K562 (cell line): Measurements from ENCODE around the gene DRAXIN. TPM values are rescaled to one million over a fixed set of nuclear protein-coding genes. Genes with fewer than 3 reads are reported as not detected.

Experiments used
- ATAC-seq: fragments of 200-7000 bp; cut with Tn5 transposase; 3 replicates; pipeline ENCODE4 v1.9.1; 2020; ENCODE audit warnings: moderate library complexity
- BruUV-seq: library from RNA; stranded (reverse); fragments of 400-500 nt; replicated peaks from 2 replicates; lab custom pipeline; 2021; lab: Mats Ljungman, UMichigan
- CTCF ChIA-PET: fragments of 300-600 bp; formaldehyde crosslinking; extraction: SDS; loops from one replicate; lab custom pipeline; 2021; ENCODE audit warnings: low intra/inter-chr PET ratio; lab: Yijun Ruan, JAX
- POLR2A ChIA-PET: fragments of 300-600, 350-650 bp; sonication (Branson Sonifier 250); formaldehyde crosslinking; extraction: SDS; loops from one replicate; lab custom pipeline; 2021; ENCODE audit warnings: antibody characterized with exemption, inconsistent platforms; lab: Yijun Ruan, JAX
- DNase-seq, 4 experiments: peaks; one replicate each; pipeline versions ENCODE4 v3.0.0 to v3.0.0-alpha.2; 2011 to 2018; ENCODE audit warnings: low spot score in 3 of 4, mixed read lengths in 3 of 4; ENCODE audit errors: extremely low read depth in 1 of 4
- FAIRE-seq: peaks from 2 replicates; lab custom pipeline; 2011; peaks lifted over from hg19 to GRCh38; lab: Jason Lieb, UNC
- H2AFZ ChIP-seq: 2 replicates; pipeline ENCODE4 v1.6.0; 2011; ENCODE audit warnings: low read depth, low read length, control low read depth, inconsistent platforms
- H3K27ac ChIP-seq: fragments of 200-600 bp; 3 replicates; pipeline ENCODE4 v1.8.0; 2011; ENCODE audit warnings: low read depth, mild to moderate bottlenecking, control low read depth, inconsistent platforms, low read length, moderate library complexity, mixed read lengths; ENCODE audit errors: extremely low read depth
- H3K27me3 ChIP-seq, 2 experiments: fragments of 300-600 bp in 1 of 2; 2 replicates in 1 of 2; 3 replicates in 1 of 2; pipeline versions ENCODE4 v1.6.0 to v1.8.0; 2011; ENCODE audit warnings: inconsistent platforms in 2 of 2, low read length in 2 of 2, mild to moderate bottlenecking in 1 of 2, mixed read lengths in 1 of 2, moderate library complexity in 1 of 2; ENCODE audit not compliant: control insufficient read depth in 2 of 2, insufficient read depth in 2 of 2
- H3K36me3 ChIP-seq: fragments of 300-600 bp; 3 replicates; pipeline ENCODE4 v1.8.0; 2011; ENCODE audit warnings: mild to moderate bottlenecking, low read length, inconsistent platforms; ENCODE audit not compliant: control insufficient read depth, insufficient read depth
- H3K4me1 ChIP-seq, 2 experiments: fragments of 200-600 bp in 1 of 2; replicated peaks in 1 of 2; 2 replicates in 1 of 2; 3 replicates in 1 of 2; pipeline versions ENCODE4 v1.5.1 to v1.8.0; 2011; ENCODE audit warnings: inconsistent platforms in 2 of 2, low read length in 2 of 2, mild to moderate bottlenecking in 1 of 2, mixed read lengths in 1 of 2, moderate library complexity in 1 of 2; ENCODE audit not compliant: control insufficient read depth in 2 of 2, insufficient read depth in 2 of 2
- H3K4me2 ChIP-seq: 2 replicates; pipeline ENCODE4 v1.6.1; 2011; ENCODE audit warnings: low read length, control low read depth, inconsistent platforms, mixed read lengths; ENCODE audit not compliant: insufficient read depth
- H3K4me3 ChIP-seq: fragments of 200-600 bp; sonication (generic), shearing (Covaris generic); 2 replicates; pipeline ENCODE4 v1.5.1; 2016; ENCODE audit warnings: control low read depth, inconsistent platforms
- H3K79me2 ChIP-seq: fragments of 200-600 bp; 3 replicates; pipeline ENCODE4 v1.8.0; 2011; ENCODE audit warnings: low read length, inconsistent platforms; ENCODE audit not compliant: control insufficient read depth, insufficient read depth
- H3K9ac ChIP-seq, 2 experiments: 2 replicates each; pipeline versions ENCODE4 v1.6.0 to v1.6.1; 2011; ENCODE audit warnings: low read depth in 2 of 2, low read length in 2 of 2, control low read depth in 1 of 2, inconsistent platforms in 1 of 2, mild to moderate bottlenecking in 1 of 2, mixed read lengths in 1 of 2; ENCODE audit not compliant: insufficient read depth in 1 of 2
- H3K9me1 ChIP-seq: one replicate; pipeline ENCODE4 v1.6.0; 2011; ENCODE audit warnings: inconsistent platforms, mild to moderate bottlenecking, low read length, moderate library complexity; ENCODE audit not compliant: control insufficient read depth, insufficient read depth
- H3K9me3 ChIP-seq: replicated peaks from 2 replicates; pipeline ENCODE4 v1.5.1; 2011; ENCODE audit warnings: low read depth, low read length, inconsistent platforms; ENCODE audit not compliant: control insufficient read depth, insufficient read depth
- H4K20me1 ChIP-seq: replicated peaks from 2 replicates; pipeline ENCODE4 v1.6.1; 2011; ENCODE audit warnings: low read length, inconsistent platforms, mixed read lengths; ENCODE audit not compliant: control insufficient read depth, insufficient read depth
- CTBP1 ChIP-seq: fragments of 450-650 bp; IDR thresholded peaks from 2 replicates; pipeline ENCODE4 v1.6.1; 2016; ENCODE audit warnings: borderline replicate concordance
- HIVEP1 ChIP-seq: fragments of 250-450 bp; sonication (Bioruptor Pico); IDR thresholded peaks from 2 replicates; pipeline ENCODE4 v1.4.0; 2020; ENCODE audit warnings: mild to moderate bottlenecking
- JUN ChIP-seq, 2 experiments: sonication (generic) in 1 of 2; formaldehyde crosslinking in 1 of 2; IDR thresholded peaks; 2 replicates each; pipeline versions ENCODE4 v1.6.1 to v1.8.0; 2012 to 2022; ENCODE audit warnings: borderline replicate concordance in 2 of 2, mild to moderate bottlenecking in 2 of 2, improper control_type of control experiment in 1 of 2, low read depth in 1 of 2, low read length in 1 of 2, missing genetic modification reagents in 1 of 2
- KAT2B ChIP-seq: IDR thresholded peaks from one replicate; pipeline ENCODE4 v1.6.1; 2012; ENCODE audit warnings: low read depth, mild to moderate bottlenecking, control low read depth, inconsistent platforms, low read length, moderate library complexity
- KLF16 ChIP-seq: IDR thresholded peaks from 2 replicates; pipeline ENCODE4 v1.6.1; 2016; ENCODE audit warnings: antibody characterized with exemption
- MTA2 ChIP-seq: fragments of 450-650 bp; IDR thresholded peaks from 2 replicates; pipeline ENCODE4 v1.6.1; 2016; ENCODE audit warnings: low read depth
- SMARCA5 ChIP-seq: fragments of 450-650 bp; IDR thresholded peaks from 2 replicates; pipeline ENCODE4 v1.6.1; 2016
- U2AF1 ChIP-seq: fragments of 200-400 bp; formaldehyde crosslinking; optimal IDR thresholded peaks from 2 replicates; pipeline ENCODE3; 2017; ENCODE audit warnings: mild to moderate bottlenecking, low read depth, low read length, moderate library complexity
- WGBS: fragments of 100-300 bp; shearing (Covaris generic); methylation state at CpG from one replicate; pipeline ENCODE4 v1.1.6; 2016; ENCODE audit warnings: low coverage, mixed read lengths; ENCODE audit not compliant: insufficient coverage; ENCODE audit errors: missing lambda C conversion rate; 5-methylcytosine and 5-hydroxymethylcytosine counted together
- in situ Hi-C: fragments of 300-500 bp; cut with MboI; formaldehyde crosslinking; loops from 4 replicates; pipeline ENCODE4 v1.15.0; 2018; ENCODE audit warnings: inconsistent platforms, mixed read lengths
- intact Hi-C: fragments of 100-400 bp; cut with micrococcal nuclease; formaldehyde crosslinking; loops from 2 replicates; pipeline ENCODE4 v1.14.2; 2022
- polyA plus RNA-seq, 8 experiments: library from polyadenylated mRNA; depleted of rRNA in 4 of 8; stranded (reverse) in 5 of 8; unstranded in 3 of 8; fragments of >200 nt; fragmentation: Nextera tagmentation in 2 of 8; fragmentation: Illumina TruSeq in 1 of 8; extraction: Ambion mirVana in 2 of 8; extraction: Trizol in 1 of 8; gene quantifications; 2 replicates each; pipeline versions ENCODE4 v1.2.1 to v1.2.3, GENCODE V29; 2011 to 2014; ENCODE audit warnings: inconsistent platforms in 1 of 8, missing spikeins in 1 of 8
- total RNA-seq, 7 experiments: library from RNA; depleted of rRNA in 6 of 7; stranded (reverse); fragments of >200 nt in 6 of 7; fragmentation: Illumina TruSeq in 2 of 7; extraction: Trizol in 2 of 7; gene quantifications; 2 replicates each; pipeline versions ENCODE4 v1.2.1 to v1.2.3, GENCODE V29; 2011 to 2021; ENCODE audit warnings: low replicate concordance in 1 of 7
- TF ChIP-seq, protein P1 (sequence below): fragments of 450-650 bp; formaldehyde crosslinking; IDR thresholded peaks from 2 replicates; pipeline ENCODE4 v1.4.0; 2020; ENCODE audit warnings: mild to moderate bottlenecking, moderate library complexity
- TF ChIP-seq, protein P2 (sequence below): fragments of 250-450 bp; sonication (Bioruptor Pico); IDR thresholded peaks from 2 replicates; pipeline ENCODE4 v1.5.0; 2021

Gene DRAXIN
- total and polyA plus RNA-seq, 9 of the 15 experiments (the other 6 are each of a cell fraction or from before 2014, with no cell fraction given): 0.01 to 0.04 (median 0.01) TPM; not detected in 6

- TF ChIP-seq U2AF1: no peak
- TF ChIP-seq JUN (IDR thresholded peaks at IDR 0.05; ENCODE audit: borderline replicate concordance, low read depth, low read length): no peak
- no peak for TF ChIP-seq JUN (CRISPR knock-in tag; IDR thresholded peaks at IDR 0.05; ENCODE audit: borderline replicate concordance)
- no peak for TF ChIP-seq CTBP1
- TF ChIP-seq KLF16: no peak
- 0 out of 2 replicates have a peak, but pooled peaks have one; percentile 63 for TF ChIP-seq HIVEP1 (CRISPR knock-in tag)
- no peak for TF ChIP-seq SMARCA5
- TF ChIP-seq, protein P1, sequence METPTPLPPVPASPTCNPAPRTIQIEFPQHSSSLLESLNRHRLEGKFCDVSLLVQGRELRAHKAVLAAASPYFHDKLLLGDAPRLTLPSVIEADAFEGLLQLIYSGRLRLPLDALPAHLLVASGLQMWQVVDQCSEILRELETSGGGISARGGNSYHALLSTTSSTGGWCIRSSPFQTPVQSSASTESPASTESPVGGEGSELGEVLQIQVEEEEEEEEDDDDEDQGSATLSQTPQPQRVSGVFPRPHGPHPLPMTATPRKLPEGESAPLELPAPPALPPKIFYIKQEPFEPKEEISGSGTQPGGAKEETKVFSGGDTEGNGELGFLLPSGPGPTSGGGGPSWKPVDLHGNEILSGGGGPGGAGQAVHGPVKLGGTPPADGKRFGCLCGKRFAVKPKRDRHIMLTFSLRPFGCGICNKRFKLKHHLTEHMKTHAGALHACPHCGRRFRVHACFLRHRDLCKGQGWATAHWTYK (CRISPR knock-in tag): no peak
Measured at GRCh38 chr1:11688506-11688905, 3.0 kb upstream of the DRAXIN start (continued).

DNA sequence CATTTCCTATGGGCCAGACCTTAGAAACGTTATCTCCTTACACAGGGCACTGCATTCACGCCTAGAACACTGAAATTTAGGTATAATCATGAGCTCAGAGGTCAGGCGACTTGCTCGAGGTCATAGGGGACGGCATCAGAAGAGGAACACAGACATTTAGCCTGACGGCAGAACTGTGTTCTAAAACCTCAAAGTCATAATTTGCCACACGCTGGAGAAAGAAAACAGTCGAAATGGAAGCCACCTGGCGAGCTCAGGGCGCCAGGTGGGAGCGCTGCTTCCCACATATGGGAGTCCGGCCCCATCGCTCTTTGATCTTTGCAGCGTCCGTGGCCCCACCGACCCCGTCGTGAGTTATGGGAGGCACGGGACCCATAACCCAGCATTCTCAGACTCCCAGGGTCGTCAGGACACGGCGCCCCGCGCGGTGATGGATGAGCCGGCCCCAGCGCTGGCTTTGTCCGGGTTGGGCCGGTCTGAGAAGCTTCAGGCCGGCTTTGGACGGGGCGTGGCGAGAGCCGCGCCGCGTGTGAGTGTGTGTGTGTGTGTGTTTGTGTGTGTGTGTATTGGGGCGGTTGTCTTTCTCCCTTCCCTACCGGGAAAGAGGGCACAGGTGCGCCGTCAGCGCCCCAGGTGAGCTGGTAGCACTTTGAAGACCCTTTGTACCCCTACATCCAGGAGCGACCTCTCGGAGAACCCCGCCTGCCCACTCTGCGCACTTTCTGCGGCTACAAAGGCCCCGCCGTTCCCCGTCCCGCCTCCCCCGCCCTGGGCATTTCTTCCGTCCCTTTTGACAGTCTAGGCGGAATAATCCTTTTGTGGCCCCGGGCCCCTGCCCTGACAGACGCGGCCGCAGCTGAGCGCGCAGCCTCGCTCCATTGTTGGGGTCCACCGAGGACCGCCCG is 861 bp upstream of the DRAXIN start:
- H3K4me3 ChIP-seq: no peak overlapping the region
- POLR2A ChIA-PET: interaction anchor here (0.6 to 1.5 kb wide), 12 partner anchors 9 to 219 kb away, joined by 3 to 14 read pairs (median 4); partner anchors contain the start of gene FBXO6
- CTCF ChIA-PET: no interaction called here
- no peaks in the 10 kb centered on the region for H3K9me3 ChIP-seq
- DNase-seq (peak in 3 of 4 experiments; percentile 59 to 62 (median 60)), FAIRE-seq (peak; percentile 67), ATAC-seq (peak; percentile 45)
- BruUV-seq: no TSS peak
- WGBS: 51% methylated on average over 50 of the region's 64 CpGs
- H3K4me2 ChIP-seq: peak overlapping the region; percentile 47; the same call in 1 of the 2 replicates
- H3K9ac ChIP-seq: peak overlapping the region; percentile 15 to 70; a peak in 3 of 4 replicates
- H3K9me1 ChIP-seq: no peaks in the 10 kb centered on the region
- in situ Hi-C loops (no loop called here), intact Hi-C loops (no loop called here)
- H3K27me3 ChIP-seq: no peaks in the 10 kb centered on the region
- peaks cover 34 to 36% of the 10 kb centered on the region in 2 experiments for H3K4me1 ChIP-seq
- no peaks in the 10 kb centered on the region for H3K36me3 ChIP-seq
- peak overlapping the region; percentile 88 for H2AFZ ChIP-seq
- peak overlapping the region; percentile 54; the same call in 1 of the 3 replicates for H3K27ac ChIP-seq
- no peaks in the 10 kb centered on the region for H4K20me1 ChIP-seq
- no peaks in the 10 kb centered on the region for H3K79me2 ChIP-seq
- TF ChIP-seq KAT2B: no peak
- no peak for TF ChIP-seq MTA2
- TF ChIP-seq, protein P2, sequence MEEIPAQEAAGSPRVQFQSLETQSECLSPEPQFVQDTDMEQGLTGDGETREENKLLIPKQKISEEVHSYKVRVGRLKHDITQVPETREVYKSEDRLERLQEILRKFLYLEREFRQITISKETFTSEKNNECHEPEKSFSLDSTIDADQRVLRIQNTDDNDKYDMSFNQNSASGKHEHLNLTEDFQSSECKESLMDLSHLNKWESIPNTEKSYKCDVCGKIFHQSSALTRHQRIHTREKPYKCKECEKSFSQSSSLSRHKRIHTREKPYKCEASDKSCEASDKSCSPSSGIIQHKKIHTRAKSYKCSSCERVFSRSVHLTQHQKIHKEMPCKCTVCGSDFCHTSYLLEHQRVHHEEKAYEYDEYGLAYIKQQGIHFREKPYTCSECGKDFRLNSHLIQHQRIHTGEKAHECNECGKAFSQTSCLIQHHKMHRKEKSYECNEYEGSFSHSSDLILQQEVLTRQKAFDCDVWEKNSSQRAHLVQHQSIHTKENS (CRISPR knock-in tag): no peak
